SK-N-MC (cell line): ENCODE results near the gene ZNF423.
A peak's percentile ranks its signal among the peaks of the same experiment; 100 is the strongest.

ENCODE experiments used
- DNase-seq: peaks from one replicate; pipeline ENCODE4 v3.0.0-alpha.2; 2011; ENCODE audit warnings: low read depth, low spot score
- H3K27ac ChIP-seq: fragments of 200-600 bp; sonication (generic); 2 replicates; pipeline ENCODE4 v1.5.1; 2016; ENCODE audit warnings: mixed run types
- H3K36me3 ChIP-seq: fragments of 200-600 bp; sonication (generic); 2 replicates; pipeline ENCODE4 v1.6.1; 2017; ENCODE audit warnings: antibody characterized with exemption, low read length, mixed read lengths; ENCODE audit not compliant: insufficient read depth
- H3K4me3 ChIP-seq: fragments of 200-600 bp; sonication (generic); 2 replicates; pipeline ENCODE4 v1.5.1; 2016
- H3K9ac ChIP-seq: fragments of 200-600 bp; sonication (generic); 2 replicates; pipeline ENCODE4 v1.8.0; 2017; ENCODE audit warnings: mixed run types, mixed read lengths; ENCODE audit not compliant: insufficient read length
- H3K9me3 ChIP-seq: fragments of 200-600 bp; sonication (generic); 2 replicates; pipeline ENCODE4 v1.6.1; 2017; ENCODE audit warnings: low read depth, mild to moderate bottlenecking, antibody characterized with exemption, low read length, moderate library complexity, mixed read lengths
- EZH2 ChIP-seq: fragments of 200-600 bp; sonication (generic); IDR thresholded peaks from one replicate; pipeline ENCODE4 v1.6.1; 2017; ENCODE audit warnings: antibody characterized with exemption
- FOXP2 ChIP-seq: optimal IDR thresholded peaks from 2 replicates; pipeline ENCODE3; 2011; ENCODE audit warnings: mild to moderate bottlenecking, moderate library complexity; ENCODE audit not compliant: insufficient read depth; ENCODE audit errors: extremely low read length, control extremely low read depth
- POLR2AphosphoS5 ChIP-seq: IDR thresholded peaks from 2 replicates; pipeline ENCODE4 v1.6.1; 2012; ENCODE audit warnings: mild to moderate bottlenecking, low read depth, low read length, borderline replicate concordance

The ZNF423 gene

DNA sequence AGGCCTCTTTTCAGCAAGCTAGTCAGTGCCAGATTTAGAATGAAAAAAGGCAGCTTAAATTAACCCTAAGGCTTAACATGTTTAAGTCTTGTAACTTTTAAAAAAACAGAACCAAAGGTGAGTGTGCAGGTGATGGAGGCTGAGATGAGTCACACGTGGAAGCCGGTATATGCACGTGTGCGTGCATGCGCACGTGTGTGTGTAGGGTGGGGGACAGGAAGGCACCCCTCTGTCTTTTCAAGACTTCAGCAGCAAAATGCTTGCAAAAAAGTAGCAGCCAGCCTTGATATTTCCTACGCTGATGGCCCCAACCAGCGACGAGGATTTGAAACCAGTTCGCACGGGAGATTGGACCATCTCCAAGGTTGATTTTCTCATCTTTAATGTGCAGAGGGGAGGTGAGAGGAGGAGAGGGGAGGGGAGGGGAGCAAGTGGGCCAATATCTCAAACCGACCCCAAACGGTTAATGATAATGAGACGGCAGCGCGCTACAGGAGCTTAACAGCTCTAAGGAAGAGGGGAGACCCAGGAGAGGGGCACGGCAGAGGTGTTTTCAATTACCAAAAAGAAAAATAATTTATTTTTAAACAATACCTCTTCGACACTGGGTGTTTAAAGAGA lies 154.7 kb downstream of the ZNF423 start:
- no peaks in the 10 kb centered on the region for H3K36me3 ChIP-seq
- no peaks in the 10 kb centered on the region for H3K9me3 ChIP-seq
- H3K9ac ChIP-seq = no peak overlapping the region
- peak overlapping the region; percentile 69 for H3K4me3 ChIP-seq
- no peak for DNase-seq
- peak overlapping the region; percentile 97 for H3K27ac ChIP-seq
- TF ChIP-seq EZH2 (no peak), FOXP2 (no peak), POLR2AphosphoS5 (no peak)

GRCh38 chr16:49700251-49701064 lies 155.5 kb downstream of the ZNF423 start:
- no peak for DNase-seq
- H3K4me3 ChIP-seq = peak overlapping the region; percentile 69
- peak overlapping the region; percentile 58 for H3K9ac ChIP-seq
- H3K9me3 ChIP-seq = no peaks in the 10 kb centered on the region
- no peaks in the 10 kb centered on the region for H3K36me3 ChIP-seq
- H3K27ac ChIP-seq = peak overlapping the region; percentile 97
- TF ChIP-seq EZH2 = no peak
- TF ChIP-seq FOXP2 = peak; percentile 16

DNA sequence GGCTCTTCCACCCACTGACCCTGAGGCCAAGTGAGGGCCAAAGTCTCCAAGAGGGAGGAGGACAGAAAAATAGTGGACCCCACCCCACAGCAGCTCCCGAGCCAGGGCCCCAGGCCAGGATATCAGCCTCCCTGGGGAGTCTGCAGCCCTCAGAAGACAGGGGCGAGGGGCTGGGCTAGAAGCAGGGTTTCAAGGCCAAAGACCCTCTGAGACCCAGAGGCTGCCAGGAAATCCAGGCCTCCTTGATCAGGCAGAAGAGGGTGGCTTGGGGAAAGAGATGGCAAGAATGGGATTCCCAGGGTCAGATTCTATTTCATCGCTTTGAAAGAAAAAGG lies 156.1 kb downstream of the ZNF423 start:
- peak overlapping the region; percentile 58 for H3K9ac ChIP-seq
- peak overlapping the region; percentile 69 for H3K4me3 ChIP-seq

DNA sequence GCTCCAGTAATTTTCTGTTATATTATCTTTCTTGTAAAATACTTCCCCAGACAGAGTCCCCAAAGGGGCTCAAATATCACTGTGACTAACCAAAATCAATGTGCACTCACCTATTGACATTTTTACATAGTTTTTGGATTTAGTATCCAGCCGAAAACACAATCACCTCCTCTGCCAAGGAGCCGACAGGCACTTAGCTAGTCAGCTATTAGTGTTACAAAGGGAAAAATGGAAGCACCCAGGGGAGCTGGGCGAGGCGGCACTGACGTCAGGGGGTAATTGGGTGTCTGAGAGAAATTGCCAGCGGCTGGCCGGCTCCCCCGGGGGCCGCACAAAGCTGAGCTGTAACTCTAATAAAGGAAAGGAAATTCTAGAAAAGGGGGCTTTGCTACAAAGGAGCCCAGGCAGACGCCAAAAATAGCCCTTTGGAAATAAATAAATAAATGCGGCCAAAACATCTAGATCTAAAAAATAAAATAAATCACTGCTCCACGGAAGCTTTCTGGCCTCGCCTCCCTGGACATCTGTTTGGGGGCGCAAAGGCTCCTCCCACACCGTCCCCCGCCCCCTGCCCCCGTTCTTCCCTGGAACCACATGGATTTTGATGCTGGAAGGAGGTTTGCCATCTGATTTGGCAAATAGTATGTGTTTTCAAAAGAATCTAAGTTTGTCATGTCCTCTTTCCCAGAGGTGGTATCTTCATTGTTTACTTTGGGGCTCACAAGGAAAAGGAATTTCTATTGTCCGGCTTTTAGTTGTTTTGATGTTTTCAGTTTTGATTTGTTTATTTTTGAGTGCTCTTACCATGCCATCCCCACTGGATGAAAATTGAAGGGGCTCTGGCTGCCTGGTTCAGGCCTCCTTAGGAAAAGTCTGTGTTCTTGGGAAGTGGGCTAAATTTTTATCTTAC lies 156.7 kb downstream of the ZNF423 start:
- Histone ChIP-seq H3K9me3 (no peaks in the 10 kb centered on the region), H3K36me3 (no peaks in the 10 kb centered on the region), H3K27ac (peak overlapping the region; percentile 97), H3K4me3 (peak overlapping the region; percentile 69), H3K9ac (peak overlapping the region; percentile 58)
- TF ChIP-seq FOXP2 = no peak
- TF ChIP-seq POLR2AphosphoS5 = no peak
- no peak for DNase-seq

More for the DNA sequence above, 156.1 kb downstream of the ZNF423 start:
- H3K27ac ChIP-seq = peak overlapping the region; percentile 97
- TF ChIP-seq FOXP2 (no peak), POLR2AphosphoS5 (no peak), EZH2 (no peak)
- H3K9me3 ChIP-seq = no peaks in the 10 kb centered on the region
- no peak for DNase-seq
- H3K36me3 ChIP-seq = no peaks in the 10 kb centered on the region

DNA sequence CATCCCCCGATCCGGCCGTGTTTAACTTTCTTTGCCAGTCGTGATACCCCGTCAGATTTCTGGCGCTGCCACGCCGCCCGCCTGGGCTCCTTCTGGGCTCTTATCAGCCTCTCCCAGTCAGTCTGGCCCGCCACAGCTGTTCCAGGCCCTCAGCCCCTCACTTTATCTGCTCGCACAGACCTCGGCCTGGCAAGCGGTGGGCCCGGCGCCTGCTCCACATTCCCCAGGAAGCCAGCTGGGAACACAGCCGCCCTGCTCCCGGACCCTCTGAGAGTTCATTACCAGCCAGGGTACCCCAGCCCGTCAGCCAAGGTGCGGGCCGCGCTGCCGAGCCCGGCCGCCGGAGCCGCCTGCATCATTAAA lies 157.5 kb downstream of the ZNF423 start:
- H3K9me3 ChIP-seq = no peaks in the 10 kb centered on the region
- H3K27ac ChIP-seq = peak overlapping the region; percentile 97
- DNase-seq = no peak
- H3K4me3 ChIP-seq = peak overlapping the region; percentile 69
- H3K9ac ChIP-seq = peak overlapping the region; percentile 58
- TF ChIP-seq FOXP2 (no peak), POLR2AphosphoS5 (no peak), EZH2 (no peak)
- no peaks in the 10 kb centered on the region for H3K36me3 ChIP-seq

GRCh38 chr16:49697631-49698452 lies 158.1 kb downstream of the ZNF423 start:
- TF ChIP-seq EZH2 (no peak), POLR2AphosphoS5 (no peak), FOXP2 (no peak)

GRCh38 chr16:49696414-49697101 lies 159.4 kb downstream of the ZNF423 start:
- no peak overlapping the region for H3K27ac ChIP-seq

More at GRCh38 chr16:49697631-49698452, 158.1 kb downstream of the ZNF423 start:
- Histone ChIP-seq H3K4me3 (no peak overlapping the region), H3K36me3 (no peaks in the 10 kb centered on the region), H3K9me3 (no peaks in the 10 kb centered on the region), H3K9ac (no peak overlapping the region), H3K27ac (peak overlapping the region; percentile 97; the same call in 1 of the 2 replicates)
- DNase-seq = no peak

More at GRCh38 chr16:49696414-49697101, 159.4 kb downstream of the ZNF423 start:
- no peaks in the 10 kb centered on the region for H3K36me3 ChIP-seq
- H3K9ac ChIP-seq = no peak overlapping the region
- H3K4me3 ChIP-seq = no peak overlapping the region
- TF ChIP-seq POLR2AphosphoS5 = no peak
- TF ChIP-seq EZH2 = no peak
- TF ChIP-seq FOXP2 = no peak
- no peak for DNase-seq
- no peaks in the 10 kb centered on the region for H3K9me3 ChIP-seq
